HepG2 (cell line): ENCODE data around the gene GLI3. TPM values are rescaled to one million over a fixed set of nuclear protein-coding genes. Genes with fewer than 3 reads are reported as not detected.

ENCODE experiments used
- ATAC-seq: fragments of 200-7000 bp; cut with Tn5 transposase; 3 replicates; pipeline ENCODE4 v1.9.1; 2020; ENCODE audit warnings: mild to moderate bottlenecking, moderate library complexity
- BruUV-seq: library from RNA; stranded (reverse); fragments of 400-500 nt; replicated peaks from 2 replicates; lab custom pipeline; 2021; lab: Mats Ljungman, UMichigan
- CTCF ChIA-PET: fragments of 300-600 bp; formaldehyde crosslinking; extraction: SDS; loops from one replicate; lab custom pipeline; 2021; ENCODE audit warnings: low total read pairs, inconsistent platforms, low intra/inter-chr PET ratio; lab: Yijun Ruan, JAX
- POLR2A ChIA-PET: fragments of 350-600 bp; sonication (Branson Sonifier 250); formaldehyde crosslinking; loops from one replicate; lab custom pipeline; 2020; ENCODE audit warnings: antibody characterized with exemption, inconsistent platforms; lab: Yijun Ruan, JAX
- DNase-seq: peaks from one replicate; pipeline ENCODE4 v3.0.0-alpha.2; 2015; ENCODE audit warnings: low spot score
- FAIRE-seq: peaks from 3 replicates; lab custom pipeline; 2011; peaks lifted over from hg19 to GRCh38; lab: Jason Lieb, UNC
- H2AFZ ChIP-seq: one replicate; pipeline ENCODE4 v1.6.1; 2011; ENCODE audit warnings: low read length, inconsistent platforms
- H3K27ac ChIP-seq: fragments of 300-600 bp; 3 replicates; pipeline ENCODE4 v1.8.0; 2011; ENCODE audit warnings: mixed run types, mild to moderate bottlenecking, mixed read lengths, low read length, inconsistent platforms; ENCODE audit not compliant: insufficient read depth; ENCODE audit errors: extremely low read length
- H3K27me3 ChIP-seq, 2 experiments: fragments of 200-600 bp in 1 of 2; 2 replicates in 1 of 2; 3 replicates in 1 of 2; pipeline versions ENCODE4 v1.6.0 to v1.8.0; 2011; ENCODE audit warnings: low read length in 2 of 2, mild to moderate bottlenecking in 2 of 2, moderate library complexity in 2 of 2, inconsistent platforms in 1 of 2; ENCODE audit not compliant: insufficient read depth in 2 of 2, control insufficient read depth in 1 of 2
- H3K36me3 ChIP-seq, 2 experiments: fragments of 200-600 bp in 1 of 2; replicated peaks in 1 of 2; 2 replicates in 1 of 2; 3 replicates in 1 of 2; pipeline versions ENCODE4 v1.5.1 to v1.8.0; 2011; ENCODE audit warnings: low read length in 2 of 2, inconsistent platforms in 1 of 2; ENCODE audit not compliant: insufficient read depth in 2 of 2, control insufficient read depth in 1 of 2
- H3K4me1 ChIP-seq: 2 replicates; pipeline ENCODE4 v1.5.1; 2012; ENCODE audit warnings: low read length, inconsistent platforms; ENCODE audit not compliant: insufficient read depth
- H3K4me2 ChIP-seq: 2 replicates; pipeline ENCODE4 v1.6.0; 2011; ENCODE audit warnings: low read depth, low read length, inconsistent platforms
- H3K4me3 ChIP-seq, 3 experiments: fragments of 200-600 bp in 1 of 3; sonication (generic), shearing (Covaris generic) in 1 of 3; replicated peaks in 1 of 3; 2 replicates each; pipeline ENCODE4 v1.5.1; 2011 to 2016; ENCODE audit warnings: low read length in 3 of 3, inconsistent platforms in 2 of 3, low read depth in 2 of 3, mild to moderate bottlenecking in 2 of 3, control low read depth in 1 of 3, mixed read lengths in 1 of 3; ENCODE audit not compliant: insufficient read depth in 1 of 3
- H3K79me2 ChIP-seq: one replicate; pipeline ENCODE4 v1.6.1; 2011; ENCODE audit warnings: low read length, inconsistent platforms; ENCODE audit not compliant: insufficient read depth
- H3K9ac ChIP-seq: 2 replicates; pipeline ENCODE4 v1.6.0; 2011; ENCODE audit warnings: mild to moderate bottlenecking, low read depth, low read length, inconsistent platforms; ENCODE audit not compliant: insufficient read depth
- H3K9me3 ChIP-seq: 2 replicates; pipeline ENCODE4 v1.5.1; 2012; ENCODE audit warnings: mild to moderate bottlenecking, low read length
- H4K20me1 ChIP-seq: 2 replicates; pipeline ENCODE4 v1.6.0; 2011; ENCODE audit warnings: inconsistent platforms, mild to moderate bottlenecking, low read length, moderate library complexity; ENCODE audit not compliant: insufficient read depth
- ADNP ChIP-seq: sonication (generic); formaldehyde crosslinking; IDR thresholded peaks from 2 replicates; pipeline ENCODE4 v1.4.0; 2020; ENCODE audit warnings: missing genetic modification reagents
- ARID4A ChIP-seq: sonication (generic); formaldehyde crosslinking; IDR thresholded peaks from 2 replicates; pipeline ENCODE4 v1.5.0; 2020; ENCODE audit warnings: mild to moderate bottlenecking, missing genetic modification reagents, borderline replicate concordance
- CCAR2 ChIP-seq: fragments of 200-400 bp; formaldehyde crosslinking; optimal IDR thresholded peaks from 2 replicates; pipeline ENCODE3; 2018; ENCODE audit warnings: low read depth, mild to moderate bottlenecking, low read length, moderate library complexity
- EZH2 ChIP-seq: conservative IDR thresholded peaks from 2 replicates; pipeline ENCODE4 v1.6.1; 2012; ENCODE audit warnings: mild to moderate bottlenecking, low read depth, low read length, moderate library complexity
- IRF2 ChIP-seq: IDR thresholded peaks from 2 replicates; pipeline ENCODE4 v1.6.1; 2018; ENCODE audit warnings: missing genetic modification reagents, missing compliant biosample characterization
- NFKB2 ChIP-seq: sonication (generic); formaldehyde crosslinking; IDR thresholded peaks from 2 replicates; pipeline ENCODE4 v1.4.0; 2020; ENCODE audit warnings: missing genetic modification reagents, borderline replicate concordance
- NKX3-1 ChIP-seq: sonication (generic); formaldehyde crosslinking; IDR thresholded peaks from 2 replicates; pipeline ENCODE4 v1.5.0; 2020; ENCODE audit warnings: missing genetic modification reagents
- SNAPC2 ChIP-seq: sonication (generic); formaldehyde crosslinking; IDR thresholded peaks from 2 replicates; pipeline ENCODE4 v1.8.1; 2022; ENCODE audit warnings: mild to moderate bottlenecking, missing genetic modification reagents
- SSRP1 ChIP-seq: IDR thresholded peaks from 2 replicates; pipeline ENCODE4 v1.6.1; 2016; ENCODE audit warnings: control low read depth
- ZNF136 ChIP-seq: sonication (generic); formaldehyde crosslinking; IDR thresholded peaks from 2 replicates; pipeline ENCODE4 v1.8.1; 2022; ENCODE audit warnings: low read depth, mild to moderate bottlenecking, moderate library complexity, missing genetic modification reagents
- ZNF30 ChIP-seq: sonication (generic); formaldehyde crosslinking; IDR thresholded peaks from 2 replicates; pipeline ENCODE4 v1.5.0; 2020; ENCODE audit warnings: mild to moderate bottlenecking, missing genetic modification reagents
- ZNF432 ChIP-seq: sonication (generic); formaldehyde crosslinking; IDR thresholded peaks from 2 replicates; pipeline ENCODE4 v1.5.0; 2020; ENCODE audit warnings: missing genetic modification reagents, mild to moderate bottlenecking, borderline replicate concordance
- ZNF678 ChIP-seq: sonication (generic); formaldehyde crosslinking; IDR thresholded peaks from 2 replicates; pipeline ENCODE4 v1.4.0; 2020; ENCODE audit warnings: mild to moderate bottlenecking, missing genetic modification reagents
- WGBS: methylation state at CpG from one replicate; pipeline ENCODE4 v1.1.6; 2017; ENCODE audit warnings: low lambda C conversion rate; 5-methylcytosine and 5-hydroxymethylcytosine counted together
- in situ Hi-C: cut with HindIII; loops from 2 replicates; pipeline ENCODE4 v1.10.0; 2017; ENCODE audit warnings: low pct_unique_long_range_greater_than_20kb; ENCODE audit not compliant: extremely low pct_ligation_motif_present
- intact Hi-C: fragments of 100-400 bp; cut with micrococcal nuclease; formaldehyde crosslinking; loops from one replicate; pipeline ENCODE4 v1.10.0; 2022; ENCODE audit not compliant: unreplicated experiment
- polyA plus RNA-seq, 8 experiments: library from polyadenylated mRNA; depleted of rRNA in 3 of 8; stranded (reverse) in 7 of 8; unstranded in 1 of 8; fragments of >200 nt; fragmentation: Illumina TruSeq in 4 of 8; extraction: Trizol in 4 of 8; gene quantifications; 2 replicates each; pipeline versions ENCODE4 v1.2.1 to v1.2.3, GENCODE V29; 2011 to 2016; ENCODE audit warnings: low read depth in 4 of 8, missing spikeins in 1 of 8, mixed read lengths in 1 of 8; ENCODE audit not compliant: insufficient read depth in 1 of 8
- total RNA-seq, 5 experiments: library from RNA; depleted of rRNA; stranded (reverse); fragments of >200 nt; fragmentation: Illumina TruSeq; extraction: Trizol; gene quantifications; 2 replicates each; pipeline ENCODE4 v1.2.3, GENCODE V29; 2016; ENCODE audit warnings: low read depth in 1 of 5
- TF ChIP-seq, protein P1 (sequence below): IDR thresholded peaks from 2 replicates; pipeline ENCODE4 v1.6.1; 2016; ENCODE audit warnings: low read depth, control low read depth

Gene GLI3
- total and polyA plus RNA-seq, 2 of the 13 experiments (the other 11 are each of a cell fraction or from before 2014, with no cell fraction given): not detected

DNA sequence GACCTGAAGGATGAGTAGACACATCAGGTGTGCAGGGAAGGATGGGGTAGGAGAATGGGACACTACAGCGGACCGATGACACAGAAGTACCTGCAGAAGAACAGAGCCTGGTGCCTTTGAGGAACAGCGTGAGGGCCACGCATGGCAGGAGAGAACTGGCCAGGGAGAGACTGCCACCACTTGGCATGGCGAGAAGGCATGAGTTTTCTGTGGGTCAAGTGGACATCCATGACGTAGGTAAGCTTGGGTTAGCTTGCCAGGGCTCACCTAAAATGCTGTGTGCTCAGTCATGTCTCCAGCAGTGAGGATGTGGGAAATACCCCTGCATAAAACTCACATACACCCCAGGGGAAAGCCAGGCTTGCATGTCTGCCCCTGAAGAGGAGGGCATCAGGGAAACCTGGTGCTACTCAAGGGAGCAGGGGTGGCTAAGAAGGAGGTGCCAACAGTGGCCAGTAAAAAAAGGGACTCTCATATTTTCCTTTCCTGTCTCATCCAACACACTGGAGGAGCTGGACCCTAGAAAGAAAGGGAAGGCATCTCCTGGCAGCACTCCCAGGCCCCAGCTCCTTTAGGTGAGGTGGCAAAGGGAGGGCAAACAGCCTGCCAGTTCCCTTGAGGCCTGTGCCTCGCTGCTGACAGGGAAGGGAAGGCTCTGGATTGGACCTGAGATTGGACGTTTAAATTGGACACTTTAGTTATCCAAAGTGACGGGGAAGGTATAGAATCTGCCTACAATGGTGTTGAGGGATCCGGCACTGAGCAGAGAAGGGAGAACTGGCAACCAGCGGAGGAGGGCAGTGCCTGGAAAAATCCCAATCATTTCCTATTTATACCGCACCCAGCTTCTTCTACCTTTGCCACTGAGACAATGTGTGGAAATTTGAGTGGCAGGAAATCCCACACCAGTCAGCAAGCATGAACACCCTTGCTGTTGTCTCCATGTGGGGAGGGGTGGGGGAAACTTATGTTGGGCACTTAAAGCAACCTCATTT lies 255.7 kb downstream of the GLI3 start:
- intact Hi-C loops (no loop called here), in situ Hi-C loops (no loop called here)
- 27% methylated on average over 12 of the region's 12 CpGs for WGBS
- H3K9ac ChIP-seq: no peak overlapping the region
- no peaks in the 10 kb centered on the region for H3K36me3 ChIP-seq
- peaks cover 0 to 6% of the 10 kb centered on the region in 2 experiments; a peak in 2 of 5 replicates for H3K27me3 ChIP-seq
- no peak overlapping the region for H3K4me2 ChIP-seq
- H4K20me1 ChIP-seq: no peaks in the 10 kb centered on the region
- no peak for ATAC-seq
- H3K79me2 ChIP-seq: no peaks in the 10 kb centered on the region
- no peaks in the 10 kb centered on the region for H3K4me1 ChIP-seq
- TF ChIP-seq NFKB2 (no peak), CCAR2 (no peak), ZNF30 (CRISPR knock-in tag) (no peak), ADNP (CRISPR knock-in tag) (no peak), SNAPC2 (CRISPR knock-in tag) (no peak), ZNF432 (CRISPR knock-in tag) (no peak), IRF2 (CRISPR knock-in tag) (no peak), ZNF678 (no peak), SSRP1 (CRISPR knock-in tag) (no peak), ZNF136 (CRISPR knock-in tag) (no peak), EZH2 (no peak), ARID4A (CRISPR knock-in tag) (no peak), NKX3-1 (no peak)
- TF ChIP-seq, protein P1, sequence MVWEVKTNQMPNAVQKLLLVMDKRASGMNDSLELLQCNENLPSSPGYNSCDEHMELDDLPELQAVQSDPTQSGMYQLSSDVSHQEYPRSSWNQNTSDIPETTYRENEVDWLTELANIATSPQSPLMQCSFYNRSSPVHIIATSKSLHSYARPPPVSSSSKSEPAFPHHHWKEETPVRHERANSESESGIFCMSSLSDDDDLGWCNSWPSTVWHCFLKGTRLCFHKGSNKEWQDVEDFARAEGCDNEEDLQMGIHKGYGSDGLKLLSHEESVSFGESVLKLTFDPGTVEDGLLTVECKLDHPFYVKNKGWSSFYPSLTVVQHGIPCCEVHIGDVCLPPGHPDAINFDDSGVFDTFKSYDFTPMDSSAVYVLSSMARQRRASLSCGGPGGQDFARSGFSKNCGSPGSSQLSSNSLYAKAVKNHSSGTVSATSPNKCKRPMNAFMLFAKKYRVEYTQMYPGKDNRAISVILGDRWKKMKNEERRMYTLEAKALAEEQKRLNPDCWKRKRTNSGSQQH (CRISPR knock-in tag): no peak
- no peak overlapping the region for H3K27ac ChIP-seq
- CTCF ChIA-PET: no interaction called here
- POLR2A ChIA-PET: no interaction called here
- FAIRE-seq: no peak
- no peak for DNase-seq
- BruUV-seq: no TSS peak
- H2AFZ ChIP-seq: no peak overlapping the region
- H3K4me3 ChIP-seq: no peak overlapping the region
- no peaks in the 10 kb centered on the region for H3K9me3 ChIP-seq
